ENCODE data around the gene HOXB1.
A peak's percentile ranks its signal among the peaks of the same experiment; 100 is the strongest.

The HOXB1 gene

GRCh38 chr17:48554412-48555257 lies 23.8 kb upstream of the HOXB1 start:
- no peak for DNase-seq (ENCODE audit: low read depth in 2 of 2)

DNA sequence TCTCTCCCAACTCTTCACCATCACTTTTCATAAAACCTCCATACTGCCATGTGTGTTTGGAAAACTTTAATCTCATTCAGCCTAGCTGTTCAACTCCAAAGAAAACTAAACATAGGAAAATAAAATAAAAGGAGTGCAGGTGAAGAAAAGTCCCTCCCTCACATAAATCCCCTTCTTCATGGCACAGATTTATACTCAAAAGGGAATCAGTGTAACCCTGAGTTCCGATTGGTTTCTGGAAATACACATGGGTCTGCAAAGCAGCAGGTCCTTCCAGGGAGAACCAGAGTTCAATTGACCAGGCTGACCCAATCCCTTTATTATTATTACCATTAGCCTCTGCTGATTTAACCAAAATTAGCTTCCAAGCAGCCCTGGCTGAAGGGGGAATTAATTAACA lies 23.0 kb upstream of the HOXB1 start:
- no peak for DNase-seq (ENCODE audit: low read depth in 2 of 2)

- DNase-seq (ENCODE audit: low read depth in 2 of 2): no peak
These were observed 22.4 kb upstream of the HOXB1 start for GRCh38 chr17:48553190-48553547.

DNA sequence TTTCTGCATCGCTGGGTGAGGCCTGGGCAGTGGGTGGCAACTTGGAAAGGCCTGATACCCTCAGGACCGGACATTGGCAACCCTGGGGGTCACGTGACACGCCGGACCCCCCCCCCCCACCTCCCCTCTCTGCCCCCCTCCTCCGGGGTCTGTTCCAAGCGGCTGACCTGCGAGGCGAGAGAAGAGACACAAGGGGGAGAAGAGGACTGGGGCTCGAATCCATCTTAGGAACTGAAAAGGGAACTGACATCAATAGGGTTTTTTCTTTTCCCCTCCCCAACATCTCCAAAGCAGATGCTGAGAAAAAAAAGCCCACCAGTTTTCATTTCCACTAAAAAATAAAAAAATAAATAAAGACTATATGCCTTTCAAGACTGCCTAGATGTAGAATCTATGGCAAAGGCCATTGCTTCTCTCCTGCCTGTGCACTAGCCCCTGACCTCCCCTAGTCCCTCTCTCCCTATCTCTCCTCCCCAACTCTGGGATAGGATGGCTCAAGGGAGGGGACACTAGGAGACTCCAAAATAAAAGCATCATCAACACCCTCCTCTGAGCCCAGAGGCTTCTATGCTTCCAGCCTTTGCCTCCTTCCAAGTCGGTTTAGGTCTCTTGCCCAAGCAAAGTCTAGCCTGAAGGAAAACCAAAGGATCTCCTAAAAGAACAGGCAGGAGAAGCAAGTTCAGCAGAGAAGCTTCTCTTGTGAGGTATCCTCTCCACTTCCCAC lies 21.8 kb upstream of the HOXB1 start:
- no peak for DNase-seq (ENCODE audit: low read depth in 2 of 2)

DNA sequence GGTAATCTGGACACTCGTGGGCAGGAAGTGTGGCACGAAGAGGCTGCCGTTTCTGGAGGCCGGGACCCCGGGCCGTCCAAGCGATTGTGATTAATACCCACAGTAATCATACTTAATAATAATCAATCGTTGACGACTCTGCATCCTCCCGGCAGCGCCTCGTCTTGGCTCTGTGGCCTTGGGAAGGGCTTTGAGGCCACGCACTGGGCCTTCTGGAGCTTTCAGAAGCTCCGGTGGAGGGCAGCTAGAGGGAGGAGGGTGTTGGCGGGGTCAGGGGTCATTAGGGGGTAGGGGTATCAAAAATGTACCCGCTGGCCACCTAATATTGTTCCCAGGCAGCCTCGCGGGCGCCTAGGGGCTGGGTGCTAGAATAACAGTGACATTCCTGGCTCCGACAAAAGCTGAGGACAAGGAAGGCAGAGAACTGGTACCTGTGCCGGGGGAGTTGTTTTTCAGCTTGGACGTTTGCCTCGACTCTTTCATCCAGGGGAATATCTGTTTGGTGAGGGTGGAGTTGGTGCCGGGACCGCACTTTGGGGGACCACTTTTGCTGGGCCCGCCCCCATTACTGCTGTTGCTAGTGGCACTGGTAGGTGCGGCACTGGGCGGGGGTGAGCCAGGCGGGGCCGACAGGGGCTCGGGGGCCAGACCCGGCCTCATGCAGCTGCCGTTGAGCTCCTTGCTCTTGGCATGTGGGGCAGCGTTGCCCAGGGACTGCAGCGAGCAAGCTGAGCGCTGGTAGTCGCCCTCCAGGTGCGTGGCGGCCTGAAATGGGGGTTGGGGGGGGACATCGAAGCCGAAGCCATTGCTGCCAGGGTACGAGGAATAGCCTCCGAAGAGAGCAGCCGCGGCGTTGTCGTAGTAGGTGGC lies 21.0 kb upstream of the HOXB1 start:
- DNase-seq (ENCODE audit: low read depth in 2 of 2): no peak

GRCh38 chr17:48551214-48551555 lies 20.4 kb upstream of the HOXB1 start:
- no peak for DNase-seq (ENCODE audit: low read depth in 2 of 2)

DNA sequence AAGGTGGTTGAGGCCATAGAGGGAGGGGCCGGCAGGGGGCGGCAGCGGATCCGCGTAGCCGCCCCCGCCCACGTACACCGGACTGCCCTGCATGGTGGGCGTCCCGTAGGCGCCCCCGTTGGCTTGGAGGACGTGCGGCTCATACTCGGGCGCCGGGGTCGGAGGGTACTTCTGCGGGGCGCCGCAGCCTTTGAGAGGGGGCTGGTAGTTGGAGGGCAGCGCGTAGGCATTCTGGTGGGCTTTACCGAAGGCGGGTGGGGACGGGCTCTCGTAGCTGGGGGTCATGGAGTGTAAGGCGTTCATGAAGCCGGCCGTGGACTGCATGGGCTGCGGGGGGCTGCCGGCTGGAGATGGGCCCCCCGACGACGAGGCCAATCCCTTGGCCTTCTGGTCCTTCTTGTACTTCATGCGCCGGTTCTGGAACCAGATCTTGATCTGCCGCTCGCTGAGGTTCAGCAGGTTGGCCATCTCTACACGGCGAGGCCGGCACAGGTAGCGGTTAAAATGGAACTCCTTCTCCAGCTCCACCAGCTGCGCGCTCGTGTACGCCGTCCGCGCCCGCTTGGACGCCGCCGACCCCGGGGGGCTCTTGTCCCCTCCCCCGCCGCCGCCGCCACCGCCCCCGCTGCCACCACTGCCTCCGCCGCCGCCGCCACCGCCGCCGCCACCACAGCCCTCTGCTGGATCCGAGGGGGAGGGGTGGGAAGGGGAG lies 19.8 kb upstream of the HOXB1 start:
- DNase-seq (ENCODE audit: low read depth in 2 of 2): no peak

DNA sequence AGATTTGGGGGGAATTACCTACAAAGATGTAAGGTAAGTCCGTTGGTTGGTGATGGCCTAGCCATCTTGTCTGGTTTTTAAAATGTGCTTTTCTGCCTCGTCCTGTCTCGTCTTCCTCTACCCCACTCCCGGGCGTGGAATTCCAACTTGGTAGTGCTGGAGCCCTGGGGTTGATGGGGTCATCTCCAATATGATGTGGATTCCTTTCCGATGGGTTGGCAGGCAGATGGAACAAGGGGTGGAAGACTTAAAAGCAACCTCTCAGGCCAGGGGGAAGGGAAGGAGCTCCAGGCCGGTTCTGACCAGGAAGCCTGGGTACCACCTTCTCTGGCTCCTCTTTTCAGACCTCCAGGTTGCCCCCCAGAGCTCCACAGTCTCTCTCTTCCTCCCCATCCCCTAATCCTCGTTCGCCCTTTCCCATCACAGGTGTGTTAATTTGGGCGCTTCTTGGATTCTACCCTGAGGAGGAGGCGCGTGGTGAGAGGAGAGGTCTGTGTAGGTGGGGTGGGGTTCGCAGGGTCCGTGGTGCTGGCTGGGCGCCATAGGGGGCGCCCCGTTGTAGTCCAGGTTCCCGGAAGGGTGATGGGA lies 19.2 kb upstream of the HOXB1 start:
- DNase-seq (ENCODE audit: low read depth in 2 of 2): no peak

DNA sequence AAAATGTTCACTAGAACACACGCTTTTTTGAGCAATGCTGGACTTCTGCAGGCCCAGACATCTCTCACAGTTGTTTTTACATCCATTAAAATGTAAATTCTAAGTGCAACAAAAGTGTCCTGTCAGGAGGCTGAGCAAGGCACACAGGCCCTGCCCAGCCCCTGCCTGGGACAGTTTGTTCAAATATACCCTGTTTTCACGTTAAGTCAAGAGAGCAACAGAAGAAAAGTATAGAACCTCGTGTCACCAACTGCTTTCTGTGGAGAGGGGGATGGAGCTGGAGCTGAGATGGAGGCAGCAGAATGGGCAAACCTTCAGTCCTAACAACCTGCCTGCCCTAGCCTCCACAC lies 18.4 kb upstream of the HOXB1 start:
- DNase-seq (ENCODE audit: low read depth in 2 of 2): no peak

GRCh38 chr17:48548523-48549280 lies 17.9 kb upstream of the HOXB1 start:
- DNase-seq (ENCODE audit: low read depth in 2 of 2): no peak

DNA sequence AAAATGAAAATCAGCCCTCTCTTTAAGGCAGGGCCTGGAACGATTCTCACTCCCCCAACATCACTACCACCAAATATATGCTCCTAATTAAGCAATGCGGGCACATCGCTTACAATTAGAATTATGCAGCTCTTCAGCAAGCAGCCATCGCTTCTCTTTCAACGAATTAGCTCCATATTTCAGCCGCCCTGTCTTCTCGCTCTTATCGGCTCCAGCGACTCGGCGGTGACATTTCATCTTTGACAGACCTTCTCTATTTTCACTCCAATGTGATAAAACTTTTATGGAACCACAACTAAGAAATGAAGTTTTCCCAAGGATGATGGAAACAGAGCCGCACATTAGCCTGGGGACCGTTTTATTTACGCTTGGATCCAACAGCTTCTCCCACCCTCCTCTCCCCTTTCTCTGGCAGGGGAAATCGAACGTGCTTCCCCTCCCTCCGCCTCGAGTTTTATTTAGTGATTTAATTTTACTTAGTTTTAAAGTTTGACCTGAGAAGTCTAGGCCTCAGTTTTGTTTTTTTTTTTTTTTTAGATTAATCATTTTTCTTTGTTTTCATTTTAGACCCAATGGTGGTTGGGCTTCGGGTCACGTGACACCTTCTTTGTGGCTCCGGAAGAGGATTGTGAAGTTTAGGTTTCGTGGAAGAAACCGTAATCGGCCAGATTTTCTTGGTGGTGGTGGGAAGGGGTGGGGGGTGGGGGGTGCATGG lies 17.2 kb upstream of the HOXB1 start:
- peak in 1 of 2 donors; percentile 31 for DNase-seq (ENCODE audit: low read depth in 2 of 2)

DNA sequence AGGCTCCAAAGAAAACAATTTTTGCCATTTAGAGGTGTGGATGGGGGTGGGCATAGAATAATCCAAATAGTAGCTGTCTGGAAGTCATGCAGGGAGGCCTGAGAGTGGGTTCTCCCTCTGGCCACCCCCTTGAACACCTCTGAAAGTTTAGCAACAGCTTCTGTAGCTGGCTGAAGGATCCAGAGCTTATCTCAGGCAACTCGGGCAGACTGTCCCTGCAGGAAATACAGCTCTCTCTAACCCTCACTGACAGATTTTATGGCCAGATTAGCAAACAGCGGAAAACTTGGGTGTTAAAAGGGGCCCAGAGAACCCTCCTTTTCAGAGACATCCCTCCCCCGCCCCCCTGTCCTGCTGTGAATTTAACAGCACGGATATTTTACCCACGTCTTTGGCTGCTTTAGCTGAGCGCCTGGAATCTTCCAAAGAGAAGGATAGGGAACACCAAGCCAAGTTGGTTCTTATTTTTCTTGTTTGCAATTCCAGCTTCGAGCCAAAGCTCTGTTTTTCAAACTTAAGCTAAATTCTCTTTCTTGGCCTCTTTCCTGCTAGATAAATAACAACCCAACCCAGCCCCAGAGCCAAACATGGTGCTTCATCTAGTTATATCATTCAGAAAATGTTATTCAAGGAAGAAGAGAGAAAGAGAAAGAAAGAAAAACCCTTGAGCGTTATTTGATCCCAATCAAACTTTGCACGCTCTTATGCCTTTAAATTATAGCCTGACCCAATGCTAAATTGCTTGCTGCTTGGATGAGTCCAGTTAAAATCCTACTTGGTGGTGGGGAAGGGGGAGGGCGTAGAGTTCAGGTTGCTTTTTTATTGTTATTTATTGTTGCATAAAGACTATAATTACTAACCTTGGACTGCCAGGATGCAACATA lies 16.4 kb upstream of the HOXB1 start:
- no peak for DNase-seq (ENCODE audit: low read depth in 2 of 2)

- DNase-seq (ENCODE audit: low read depth in 2 of 2): no peak
These were observed 15.5 kb upstream of the HOXB1 start for GRCh38 chr17:48546137-48546923.

GRCh38 chr17:48545539-48545938 lies 14.7 kb upstream of the HOXB1 start:
- DNase-seq (ENCODE audit: low read depth in 2 of 2): no peak

DNA sequence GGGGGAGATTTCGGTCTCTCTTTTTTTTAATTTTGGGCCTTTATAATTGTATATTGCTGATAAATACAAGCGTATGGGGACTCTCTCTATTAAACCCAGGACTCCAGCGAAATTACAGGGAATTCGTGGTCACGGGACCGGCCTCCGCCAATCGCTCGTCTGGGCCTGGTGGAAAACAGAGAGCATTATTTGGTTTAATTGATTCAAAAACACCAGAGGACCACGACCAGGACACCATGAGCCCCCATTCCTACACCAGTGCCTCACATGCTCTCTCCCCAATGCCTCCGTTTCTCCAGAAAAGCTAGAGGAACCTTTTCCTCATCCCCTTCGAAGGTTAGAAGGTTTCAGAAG lies 14.2 kb upstream of the HOXB1 start, which contains the start of gene HOXB2:
TSS of gene HOXB2 (minus strand) at position 88 of the 354 bp plus-strand sequence. CDS start 198 bp downstream, outside the sequence.
- no peak for DNase-seq (ENCODE audit: low read depth in 2 of 2)

GRCh38 chr17:48544349-48545021 lies 13.7 kb upstream of the HOXB1 start:
- peak in 1 of 2 donors; percentile 33 for DNase-seq (ENCODE audit: low read depth in 2 of 2)

DNA sequence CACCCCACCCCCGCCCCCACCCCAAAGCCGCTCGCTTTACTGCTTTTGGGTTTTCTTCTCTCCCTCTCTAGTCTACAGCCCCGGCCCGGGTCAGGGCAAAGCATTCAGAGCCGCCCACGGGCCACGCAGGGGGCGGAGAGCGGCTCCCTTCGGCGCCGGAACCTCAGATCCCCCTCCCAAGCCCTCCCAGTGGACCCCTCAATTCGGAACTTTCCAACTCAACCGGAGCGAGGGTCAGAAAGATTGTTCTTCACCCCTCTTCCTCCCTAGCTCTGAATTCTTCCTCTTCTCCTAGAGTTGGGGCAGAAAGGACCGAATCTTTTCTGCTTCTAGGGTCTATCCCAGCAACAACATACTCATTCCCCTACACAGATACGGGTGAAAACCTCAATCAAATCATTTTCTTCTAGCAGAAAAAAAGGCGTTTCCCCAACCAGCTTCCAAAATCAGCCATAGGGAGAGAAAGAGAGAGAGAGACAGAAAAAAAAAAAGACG lies 13.1 kb upstream of the HOXB1 start:
- DNase-seq (ENCODE audit: low read depth in 2 of 2): peak in 1 of 2 donors; percentile 23

Measured in activated CD4-positive, alpha-beta T cell treated with anti-CD3 and anti-CD28 coated beads for 24 hours (primary cell).